ENCODE data around the gene RAPGEF4. TPM values are rescaled to one million over a fixed set of nuclear protein-coding genes. Genes with fewer than 3 reads are reported as not detected.

Gene RAPGEF4
- polyA plus RNA-seq, 3 donors = not detected

GRCh38 chr2:172893671-172894070 lies 158.0 kb downstream of the RAPGEF4 start:
- H3K36me3 Mint-ChIP-seq = no peaks in the 10 kb centered on the region
- H4K20me1 ChIP-seq (ENCODE audit: insufficient read depth, low read length) = no peaks in the 10 kb centered on the region
- peaks cover 15 to 43% (median 18%) of the 10 kb centered on the region in 3 donors for H3K27me3 Mint-ChIP-seq (ENCODE audit: low read depth in 3 of 3)
- no peaks in the 10 kb centered on the region for H3K36me3 ChIP-seq (replicated peaks in 1 of 2; ENCODE audit: control insufficient read depth in 1 of 2, insufficient read depth in 2 of 2, low read length in 2 of 2)
- TF ChIP-seq CTCF (IDR thresholded peaks at IDR 0.05) = no peak
- DNase-seq = no peak
- no peak overlapping the region for H3K4me3 ChIP-seq (replicated peaks in 1 of 3; ENCODE audit: low read depth in 2 of 3, low read length in 3 of 3)
- intact Hi-C loops (cut with micrococcal nuclease) = no loop called here
- no peaks in the 10 kb centered on the region for H3K4me1 ChIP-seq (ENCODE audit: control insufficient read depth in 1 of 2, insufficient read depth in 2 of 2, low read length in 2 of 2)
- no peaks in the 10 kb centered on the region for H3K9me3 ChIP-seq (replicated peaks in 1 of 2; ENCODE audit: control insufficient read depth in 1 of 2, insufficient read depth in 1 of 2, low read length in 2 of 2)
- no peak overlapping the region for H3K4me3 Mint-ChIP-seq
- H3K4me2 ChIP-seq (replicated peaks; ENCODE audit: extremely low read depth, low read length, poor library complexity, severe bottlenecking) = no peak overlapping the region
- H2AFZ ChIP-seq (ENCODE audit: insufficient read depth, low read depth, low read length, poor library complexity, severe bottlenecking) = no peak overlapping the region
- H3K9me3 Mint-ChIP-seq = no peaks in the 10 kb centered on the region
- H3K79me2 ChIP-seq (ENCODE audit: insufficient read depth, low read length) = no peaks in the 10 kb centered on the region
- H3K27ac Mint-ChIP-seq = no peak overlapping the region
- H3K27me3 ChIP-seq (ENCODE audit: control insufficient read depth in 2 of 2, insufficient read depth in 2 of 2, low read length in 2 of 2) = peaks cover 4 to 15% of the 10 kb centered on the region in 2 donors
- no peaks in the 10 kb centered on the region for H3K4me1 Mint-ChIP-seq
- WGBS (ENCODE audit: insufficient coverage) = 100% methylated on average over 1 of the region's 2 CpGs
- no peak overlapping the region for H3K9ac ChIP-seq (ENCODE audit: insufficient read depth, low read length, poor library complexity, severe bottlenecking)
- no peak overlapping the region for H3K27ac ChIP-seq (ENCODE audit: low read depth in 1 of 2, low read length in 2 of 2)

GRCh38 chr2:172894689-172895387 lies 159.2 kb downstream of the RAPGEF4 start:
- Mint-ChIP-seq H3K4me1 (no peaks in the 10 kb centered on the region), H3K36me3 (no peaks in the 10 kb centered on the region), H3K27me3 (ENCODE audit: low read depth in 3 of 3) (peaks cover 15 to 41% (median 21%) of the 10 kb centered on the region in 3 donors), H3K4me3 (no peak overlapping the region), H3K9me3 (peaks cover 0 to under 1% (median 0%) of the 10 kb centered on the region in 7 donors), H3K27ac (no peak overlapping the region)
- Histone ChIP-seq H2AFZ (ENCODE audit: insufficient read depth, low read depth, low read length, poor library complexity, severe bottlenecking) (no peak overlapping the region), H3K27ac (ENCODE audit: low read depth in 1 of 2, low read length in 2 of 2) (no peak overlapping the region), H3K4me3 (replicated peaks in 1 of 3; ENCODE audit: low read depth in 2 of 3, low read length in 3 of 3) (no peak overlapping the region), H3K79me2 (ENCODE audit: insufficient read depth, low read length) (no peaks in the 10 kb centered on the region), H3K36me3 (replicated peaks in 1 of 2; ENCODE audit: control insufficient read depth in 1 of 2, insufficient read depth in 2 of 2, low read length in 2 of 2) (no peaks in the 10 kb centered on the region), H3K9me3 (replicated peaks in 1 of 2; ENCODE audit: control insufficient read depth in 1 of 2, insufficient read depth in 1 of 2, low read length in 2 of 2) (no peaks in the 10 kb centered on the region), H4K20me1 (ENCODE audit: insufficient read depth, low read length) (no peaks in the 10 kb centered on the region), H3K4me2 (replicated peaks; ENCODE audit: extremely low read depth, low read length, poor library complexity, severe bottlenecking) (no peak overlapping the region), H3K9ac (ENCODE audit: insufficient read depth, low read length, poor library complexity, severe bottlenecking) (no peak overlapping the region), H3K4me1 (ENCODE audit: control insufficient read depth in 1 of 2, insufficient read depth in 2 of 2, low read length in 2 of 2) (no peaks in the 10 kb centered on the region), H3K27me3 (ENCODE audit: control insufficient read depth in 2 of 2, insufficient read depth in 2 of 2, low read length in 2 of 2) (peaks cover 4 to 15% of the 10 kb centered on the region in 2 donors)
- no peak for DNase-seq
- no peak for TF ChIP-seq CTCF (IDR thresholded peaks at IDR 0.05)
- intact Hi-C loops (cut with micrococcal nuclease) = no loop called here
- 100% methylated on average over 3 of the region's 7 CpGs for WGBS (ENCODE audit: insufficient coverage)
